B cell (primary cell): ENCODE results near the gene B3GNT9.

Source experiments
- EZH2 ChIP-seq: IDR thresholded peaks from 2 replicates; pipeline ENCODE4 v1.6.1; 2012; ENCODE audit warnings: borderline replicate concordance, low read depth, mild to moderate bottlenecking, moderate library complexity, low read length; ENCODE audit not compliant: insufficient read depth, poor library complexity, severe bottlenecking
- TF ChIP-seq, protein P1 (sequence below): fragments of 200-600 bp; IDR thresholded peaks from one replicate; pipeline ENCODE4 v1.8.0; 2022; ENCODE audit warnings: antibody characterized with exemption, mild to moderate bottlenecking

DNA sequence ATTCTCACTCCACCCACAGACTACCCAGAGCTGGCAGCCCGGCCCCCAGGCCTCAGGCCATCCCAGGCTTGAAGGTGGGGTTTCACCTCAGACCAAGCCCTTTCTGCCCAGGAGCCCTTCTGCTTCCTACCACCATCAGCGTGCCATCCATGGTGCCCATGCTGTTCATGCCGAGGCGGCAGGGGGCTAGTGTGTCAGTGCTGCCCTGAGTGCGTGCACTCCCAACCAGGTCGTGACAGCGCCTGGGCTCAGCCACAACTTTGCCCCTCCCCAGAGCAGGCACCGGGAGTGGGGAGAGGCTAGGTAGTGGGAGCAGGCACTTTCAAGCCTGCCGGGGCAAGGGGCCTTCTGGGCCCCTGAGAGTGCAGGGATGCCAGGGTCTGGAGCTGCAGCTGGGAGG lies 8.5 kb downstream of the B3GNT9 start:
- TF ChIP-seq, protein P1, sequence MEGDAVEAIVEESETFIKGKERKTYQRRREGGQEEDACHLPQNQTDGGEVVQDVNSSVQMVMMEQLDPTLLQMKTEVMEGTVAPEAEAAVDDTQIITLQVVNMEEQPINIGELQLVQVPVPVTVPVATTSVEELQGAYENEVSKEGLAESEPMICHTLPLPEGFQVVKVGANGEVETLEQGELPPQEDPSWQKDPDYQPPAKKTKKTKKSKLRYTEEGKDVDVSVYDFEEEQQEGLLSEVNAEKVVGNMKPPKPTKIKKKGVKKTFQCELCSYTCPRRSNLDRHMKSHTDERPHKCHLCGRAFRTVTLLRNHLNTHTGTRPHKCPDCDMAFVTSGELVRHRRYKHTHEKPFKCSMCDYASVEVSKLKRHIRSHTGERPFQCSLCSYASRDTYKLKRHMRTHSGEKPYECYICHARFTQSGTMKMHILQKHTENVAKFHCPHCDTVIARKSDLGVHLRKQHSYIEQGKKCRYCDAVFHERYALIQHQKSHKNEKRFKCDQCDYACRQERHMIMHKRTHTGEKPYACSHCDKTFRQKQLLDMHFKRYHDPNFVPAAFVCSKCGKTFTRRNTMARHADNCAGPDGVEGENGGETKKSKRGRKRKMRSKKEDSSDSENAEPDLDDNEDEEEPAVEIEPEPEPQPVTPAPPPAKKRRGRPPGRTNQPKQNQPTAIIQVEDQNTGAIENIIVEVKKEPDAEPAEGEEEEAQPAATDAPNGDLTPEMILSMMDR = no peak
- no peak for TF ChIP-seq EZH2
